WI38 (cell line): ENCODE measurements around the gene MLC1.

ENCODE experiments used
- H3K4me3 ChIP-seq: 2 replicates; pipeline ENCODE4 v1.5.1; 2011; ENCODE audit warnings: low read depth, mild to moderate bottlenecking, control low read depth, low read length
- CTCF ChIP-seq: IDR thresholded peaks from 2 replicates; pipeline ENCODE4 v1.5.1; 2012; ENCODE audit warnings: low read depth, mild to moderate bottlenecking, control low read depth, low read length

The MLC1 gene

DNA sequence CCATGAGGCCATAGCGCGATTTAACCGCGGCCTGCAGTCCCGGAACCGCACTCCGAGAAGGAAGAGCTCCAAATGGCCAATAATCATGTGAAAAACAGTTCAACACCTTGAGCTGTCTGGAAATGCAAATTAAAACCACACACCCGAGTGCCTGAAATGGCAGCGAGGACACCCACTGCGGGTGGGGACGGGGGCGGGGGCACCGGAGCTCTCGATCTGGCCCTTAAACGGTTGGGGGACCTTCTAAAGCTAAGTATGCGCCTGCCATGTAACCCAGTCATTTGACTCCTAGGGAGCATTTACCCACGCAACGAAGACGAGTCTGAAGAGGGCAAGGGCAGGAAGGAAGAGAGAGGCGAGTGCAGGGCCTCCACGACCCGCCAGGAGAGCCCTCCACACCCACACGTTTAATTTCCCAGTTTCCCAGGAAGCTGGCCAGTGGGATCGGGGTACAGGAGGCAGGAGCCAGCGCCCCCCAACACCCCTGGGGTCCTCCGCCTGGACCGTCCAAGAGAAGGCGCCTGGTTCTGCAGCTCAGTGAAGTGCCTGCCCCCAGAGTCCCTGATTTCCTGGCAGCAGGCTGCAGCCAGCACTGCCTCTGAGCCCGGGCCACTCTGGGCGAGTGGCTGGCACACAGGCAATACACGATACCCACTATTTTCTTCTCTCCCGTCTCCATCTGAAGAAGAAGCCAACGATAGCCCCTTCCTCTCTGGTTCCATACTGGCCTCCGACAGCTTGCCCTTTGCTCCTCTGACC lies 28.8 kb downstream of the MLC1 start:
- no peak for TF ChIP-seq CTCF
- no peak overlapping the region for H3K4me3 ChIP-seq

GRCh38 chr22:50053861-50054260 lies 31.4 kb downstream of the MLC1 start:
- no peak overlapping the region for H3K4me3 ChIP-seq
- TF ChIP-seq CTCF = no peak

- no peak overlapping the region for H3K4me3 ChIP-seq
- TF ChIP-seq CTCF = no peak
These were observed 33.3 kb downstream of the MLC1 start for GRCh38 chr22:50051930-50052329.

GRCh38 chr22:50049299-50050195 lies 35.7 kb downstream of the MLC1 start:
- H3K4me3 ChIP-seq = no peak overlapping the region
- no peak for TF ChIP-seq CTCF

GRCh38 chr22:50048836-50049235 lies 36.4 kb downstream of the MLC1 start:
- TF ChIP-seq CTCF = no peak
- H3K4me3 ChIP-seq = no peak overlapping the region

- TF ChIP-seq CTCF = no peak
- no peak overlapping the region for H3K4me3 ChIP-seq
These were observed 37.0 kb downstream of the MLC1 start for GRCh38 chr22:50048061-50048765.
